OCI-LY3 (cell line): ENCODE results near the gene CISH.
A peak's percentile ranks its signal among the peaks of the same experiment; 100 is the strongest.

Source experiments
- H2AFZ ChIP-seq: fragments of 200-600, 300-600 bp; shearing (Covaris generic); 2 replicates; pipeline ENCODE4 v1.6.0; 2014; ENCODE audit warnings: antibody characterized with exemption, low read depth, low read length
- H3K27ac ChIP-seq: fragments of 200-600, 300-600 bp; sonication (generic); 2 replicates; pipeline ENCODE4 v1.5.1; 2014; ENCODE audit warnings: mild to moderate bottlenecking, low read length, moderate library complexity, mixed read lengths
- H3K27me3 ChIP-seq: fragments of 200-600, 300-600 bp; sonication (generic); 2 replicates; pipeline ENCODE4 v1.6.1; 2014; ENCODE audit warnings: low read depth, low read length, mixed read lengths
- H3K36me3 ChIP-seq: fragments of 200-600, 300-600 bp; sonication (generic); replicated peaks from 2 replicates; pipeline ENCODE3; 2014; ENCODE audit warnings: low read depth, low read length, mixed read lengths
- H3K4me1 ChIP-seq: fragments of 300-600, 200-600 bp; sonication (generic); 2 replicates; pipeline ENCODE4 v1.6.1; 2014; ENCODE audit warnings: low read length, mixed read lengths
- H3K4me2 ChIP-seq: fragments of 200-600, 300-600 bp; sonication (generic); 2 replicates; pipeline ENCODE4 v1.6.1; 2014; ENCODE audit warnings: low read length, mixed read lengths
- H3K4me3 ChIP-seq: fragments of 300-600, 200-600 bp; sonication (generic); 2 replicates; pipeline ENCODE4 v1.5.1; 2014; ENCODE audit warnings: antibody characterized with exemption, mild to moderate bottlenecking, low read length, moderate library complexity
- H3K79me2 ChIP-seq: fragments of 300-600, 200-600 bp; shearing (Covaris generic); 2 replicates; pipeline ENCODE4 v1.6.1; 2014; ENCODE audit warnings: mild to moderate bottlenecking, low read length, mixed read lengths
- H3K9ac ChIP-seq: fragments of 300-600, 200-600 bp; shearing (Covaris generic); 2 replicates; pipeline ENCODE4 v1.6.0; 2014; ENCODE audit warnings: mild to moderate bottlenecking, low read length, moderate library complexity
- H3K9me3 ChIP-seq: fragments of 200-600, 300-600 bp; shearing (Covaris generic); 2 replicates; pipeline ENCODE4 v1.6.1; 2014; ENCODE audit warnings: low read length, mixed read lengths; ENCODE audit not compliant: insufficient read depth
- H4K20me1 ChIP-seq: fragments of 200-600, 300-600 bp; sonication (generic); 2 replicates; pipeline ENCODE4 v1.6.1; 2016; ENCODE audit warnings: low read length, mixed read lengths; ENCODE audit not compliant: insufficient read depth
- EZH2phosphoT487 ChIP-seq: fragments of 200-600 bp; shearing (Covaris generic); IDR thresholded peaks from 2 replicates; pipeline ENCODE4 v1.6.1; 2018; ENCODE audit warnings: antibody characterized with exemption, mixed run types, low read depth
- TF ChIP-seq, protein P1 (sequence below): fragments of 200-600, 300-600 bp; sonication (generic); IDR thresholded peaks from 2 replicates; pipeline ENCODE4 v1.5.1; 2014; ENCODE audit warnings: antibody characterized with exemption, low read length, low read depth

CISH gene

DNA sequence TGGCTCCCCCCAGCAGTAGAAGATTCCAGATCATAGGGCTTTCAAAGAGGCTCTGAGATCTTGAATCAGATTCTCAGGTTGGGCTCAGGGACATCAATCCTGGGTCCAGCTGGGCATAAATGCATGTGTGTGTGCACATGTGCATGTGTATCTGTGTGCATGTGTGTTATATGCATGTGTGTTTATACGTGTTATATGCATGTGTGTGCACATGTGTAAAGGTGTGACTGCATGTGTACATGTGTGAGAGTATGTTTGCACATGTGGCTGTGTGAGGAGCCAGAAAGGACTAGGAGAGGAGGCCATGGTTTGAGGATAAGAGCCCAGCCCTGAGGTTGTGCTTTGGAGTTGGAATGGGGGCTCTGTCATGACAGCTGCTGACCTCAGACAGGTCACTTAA, 3.6 kb upstream of the CISH start:
- H3K9me3 ChIP-seq = no peaks in the 10 kb centered on the region
- TF ChIP-seq EZH2phosphoT487 = no peak
- TF ChIP-seq, protein P1, sequence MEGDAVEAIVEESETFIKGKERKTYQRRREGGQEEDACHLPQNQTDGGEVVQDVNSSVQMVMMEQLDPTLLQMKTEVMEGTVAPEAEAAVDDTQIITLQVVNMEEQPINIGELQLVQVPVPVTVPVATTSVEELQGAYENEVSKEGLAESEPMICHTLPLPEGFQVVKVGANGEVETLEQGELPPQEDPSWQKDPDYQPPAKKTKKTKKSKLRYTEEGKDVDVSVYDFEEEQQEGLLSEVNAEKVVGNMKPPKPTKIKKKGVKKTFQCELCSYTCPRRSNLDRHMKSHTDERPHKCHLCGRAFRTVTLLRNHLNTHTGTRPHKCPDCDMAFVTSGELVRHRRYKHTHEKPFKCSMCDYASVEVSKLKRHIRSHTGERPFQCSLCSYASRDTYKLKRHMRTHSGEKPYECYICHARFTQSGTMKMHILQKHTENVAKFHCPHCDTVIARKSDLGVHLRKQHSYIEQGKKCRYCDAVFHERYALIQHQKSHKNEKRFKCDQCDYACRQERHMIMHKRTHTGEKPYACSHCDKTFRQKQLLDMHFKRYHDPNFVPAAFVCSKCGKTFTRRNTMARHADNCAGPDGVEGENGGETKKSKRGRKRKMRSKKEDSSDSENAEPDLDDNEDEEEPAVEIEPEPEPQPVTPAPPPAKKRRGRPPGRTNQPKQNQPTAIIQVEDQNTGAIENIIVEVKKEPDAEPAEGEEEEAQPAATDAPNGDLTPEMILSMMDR = no peak
- peaks cover 4% of the 10 kb centered on the region for H3K36me3 ChIP-seq
- no peak overlapping the region for H3K4me2 ChIP-seq
- no peak overlapping the region for H3K4me3 ChIP-seq
- H3K4me1 ChIP-seq = peaks cover 29% of the 10 kb centered on the region
- no peak overlapping the region for H2AFZ ChIP-seq
- H4K20me1 ChIP-seq = no peaks in the 10 kb centered on the region
- peaks cover 19% of the 10 kb centered on the region for H3K27me3 ChIP-seq
- H3K27ac ChIP-seq = no peak overlapping the region
- no peak overlapping the region for H3K9ac ChIP-seq
- peaks cover 26% of the 10 kb centered on the region for H3K79me2 ChIP-seq

DNA sequence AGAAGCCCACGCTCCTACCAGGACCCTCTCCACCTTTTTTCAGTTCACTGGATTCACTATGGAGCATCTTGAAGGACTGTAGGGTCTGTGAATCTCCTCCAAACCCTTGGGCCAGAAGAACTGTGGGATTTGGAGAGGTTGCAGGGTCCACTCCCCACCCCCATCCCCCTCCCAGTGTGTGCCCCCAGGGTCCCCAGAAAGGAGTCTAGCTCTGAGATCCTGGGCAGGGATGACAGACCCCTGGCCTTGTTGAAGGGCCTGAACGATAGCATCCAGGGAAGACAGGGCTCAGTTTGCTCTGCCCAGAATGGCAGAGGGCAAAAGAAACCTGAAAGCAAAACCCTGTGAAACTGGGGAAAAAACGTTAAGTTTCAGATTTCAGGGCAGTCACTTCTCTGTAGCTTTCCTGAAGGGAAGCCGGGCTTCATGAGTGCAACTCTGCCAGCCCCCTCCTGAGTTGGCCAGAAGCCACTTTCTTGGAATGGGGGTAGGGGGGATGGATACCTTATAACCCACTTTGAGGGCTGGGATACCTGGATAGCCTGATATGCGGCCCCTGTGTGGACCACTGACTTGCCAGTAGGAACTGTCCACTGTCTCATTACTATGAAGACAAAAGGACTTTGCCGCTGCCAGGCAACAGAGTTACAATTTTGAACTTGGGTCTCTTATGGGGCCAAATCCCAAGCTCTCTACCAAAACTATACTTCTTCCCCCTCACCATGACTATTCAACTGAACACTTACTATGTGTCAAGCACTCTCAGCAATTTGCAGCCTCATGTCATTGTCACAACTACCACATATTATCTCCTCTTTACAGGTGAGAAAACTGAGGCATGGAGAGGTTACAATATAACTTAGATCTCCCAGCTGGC, 1.6 kb upstream of the CISH start:
- Histone ChIP-seq H3K4me1 (peaks cover 27% of the 10 kb centered on the region), H3K79me2 (peaks cover 11% of the 10 kb centered on the region), H3K4me3 (no peak overlapping the region), H3K27ac (no peak overlapping the region), H3K27me3 (peaks cover 19% of the 10 kb centered on the region), H3K36me3 (no peaks in the 10 kb centered on the region), H4K20me1 (no peaks in the 10 kb centered on the region), H3K9ac (no peak overlapping the region), H2AFZ (no peak overlapping the region), H3K9me3 (no peaks in the 10 kb centered on the region), H3K4me2 (no peak overlapping the region)
- TF ChIP-seq, protein P1 = no peak
- no peak for TF ChIP-seq EZH2phosphoT487

DNA sequence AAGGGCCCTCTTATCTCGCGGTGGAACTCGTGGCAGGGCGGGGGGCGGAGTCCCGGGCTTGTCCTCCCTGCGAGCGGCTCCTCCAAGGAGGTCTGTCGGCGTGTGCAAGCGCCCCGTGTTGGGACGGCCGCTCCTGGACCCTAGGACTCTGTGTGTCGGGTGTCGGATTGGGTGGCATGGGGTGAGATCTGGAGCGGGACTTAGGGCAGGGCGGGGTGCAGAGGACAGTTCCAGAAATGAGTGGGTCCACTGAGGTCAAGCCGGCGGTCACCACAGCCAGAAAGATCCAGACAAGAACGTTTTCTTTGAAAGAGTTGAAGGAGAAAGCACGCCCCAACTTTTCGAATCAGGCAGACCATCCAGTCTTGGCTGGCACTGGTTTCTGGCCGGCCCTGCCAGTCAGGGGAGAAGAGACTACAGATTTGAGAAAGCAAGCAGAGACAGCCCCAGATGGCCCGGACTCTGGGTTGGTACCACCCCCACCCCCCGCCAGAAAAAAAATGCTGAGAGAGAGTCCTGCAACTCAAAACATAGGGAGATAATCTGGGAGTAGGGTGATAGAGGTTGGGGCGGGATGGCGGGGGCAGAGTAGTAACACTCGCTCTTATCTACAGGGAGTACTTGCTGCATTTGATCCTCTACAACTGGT, 784 bp upstream of the CISH start:
- Histone ChIP-seq H3K27me3 (peaks cover 19% of the 10 kb centered on the region), H3K79me2 (peaks cover 2% of the 10 kb centered on the region)

DNA sequence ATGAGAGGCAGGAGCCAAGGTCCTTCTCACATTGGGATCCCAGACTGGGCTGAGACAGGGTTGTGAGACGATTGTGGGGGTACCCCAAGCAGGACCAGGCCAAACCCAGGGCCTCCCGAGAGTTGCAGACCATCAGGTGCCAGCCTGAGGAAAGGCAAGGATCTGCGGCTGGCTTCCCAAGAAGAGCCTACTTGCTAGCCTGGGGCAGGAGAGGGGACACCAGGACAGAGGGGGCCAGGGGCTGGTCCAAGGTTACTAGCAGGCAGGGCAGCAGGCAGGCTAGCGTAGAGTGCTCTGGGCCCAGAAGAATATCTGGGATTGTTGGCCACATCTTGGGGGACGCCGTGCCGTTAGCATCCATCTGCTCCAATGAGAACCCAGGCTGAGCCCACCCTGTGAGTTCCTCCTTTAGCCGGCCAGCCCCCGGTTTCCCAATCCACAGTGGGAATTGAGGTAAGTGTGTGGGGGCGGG, 546 bp downstream of the CISH start:
- H3K4me3 ChIP-seq = peak overlapping the region; percentile 81
- no peaks in the 10 kb centered on the region for H3K79me2 ChIP-seq
- H3K9ac ChIP-seq = peak overlapping the region; percentile 73
- H3K36me3 ChIP-seq = no peaks in the 10 kb centered on the region
- peaks cover 22% of the 10 kb centered on the region for H3K4me1 ChIP-seq
- no peak overlapping the region for H3K27ac ChIP-seq
- TF ChIP-seq, protein P1 = no peak
- no peak for TF ChIP-seq EZH2phosphoT487
- peak overlapping the region; percentile 67; the same call in 1 of the 2 replicates for H2AFZ ChIP-seq
- peaks cover 19% of the 10 kb centered on the region for H3K27me3 ChIP-seq
- peak overlapping the region; percentile 91 for H3K4me2 ChIP-seq
- no peaks in the 10 kb centered on the region for H4K20me1 ChIP-seq
- H3K9me3 ChIP-seq = no peaks in the 10 kb centered on the region

More for the DNA sequence above, 784 bp upstream of the CISH start:
- peak overlapping the region; percentile 73 for H3K9ac ChIP-seq
- peaks cover 21% of the 10 kb centered on the region for H3K4me1 ChIP-seq
- H3K4me2 ChIP-seq = peak overlapping the region; percentile 91
- no peaks in the 10 kb centered on the region for H3K9me3 ChIP-seq
- H3K27ac ChIP-seq = no peak overlapping the region
- TF ChIP-seq, protein P1 = no peak
- TF ChIP-seq EZH2phosphoT487 = no peak
- H3K4me3 ChIP-seq = peak overlapping the region; percentile 81
- H3K36me3 ChIP-seq = no peaks in the 10 kb centered on the region
- no peaks in the 10 kb centered on the region for H4K20me1 ChIP-seq
- peak overlapping the region; percentile 67 for H2AFZ ChIP-seq
